A673 (cell line): Measurements from ENCODE around the gene NUP210L.

Experiments used
- CTCF ChIP-seq: fragments of 300-800, 200-600 bp; sonication (generic); conservative IDR thresholded peaks from 2 replicates; pipeline ENCODE4 v1.5.1; 2017; ENCODE audit warnings: low read depth, mild to moderate bottlenecking, antibody characterized with exemption, low read length, moderate library complexity, mixed read lengths
- EZH2 ChIP-seq: fragments of 200-600 bp; sonication (generic); IDR thresholded peaks from 2 replicates; pipeline ENCODE4 v1.6.1; 2017; ENCODE audit warnings: borderline replicate concordance, low read depth, mild to moderate bottlenecking, mixed read lengths, antibody characterized with exemption, low read length; ENCODE audit not compliant: poor library complexity, severe bottlenecking

DNA sequence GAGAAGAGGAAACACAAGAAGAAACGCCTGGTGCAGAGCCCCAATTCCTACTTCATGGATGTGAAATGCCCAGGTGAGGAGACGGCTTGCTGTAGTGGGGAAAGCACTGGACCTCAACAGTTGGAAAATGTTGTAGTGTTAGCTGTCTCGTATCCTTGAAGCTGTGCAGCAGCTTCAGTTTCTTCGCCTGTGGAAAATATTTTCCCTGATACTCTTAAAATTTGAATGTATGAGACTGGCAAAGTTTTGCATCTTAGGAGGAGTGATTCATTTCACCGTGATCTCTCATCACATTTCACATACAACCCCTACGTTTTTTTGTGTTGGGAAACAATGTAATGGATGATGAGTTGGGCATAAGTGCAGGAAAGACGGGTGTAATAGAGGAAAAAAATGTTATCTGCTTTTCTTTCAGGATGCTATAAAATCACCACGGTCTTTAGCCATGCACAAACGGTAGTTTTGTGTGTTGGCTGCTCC, 163.7 kb downstream of the NUP210L start:
- no peak for TF ChIP-seq CTCF
- no peak for TF ChIP-seq EZH2
